Upper lobe of right lung (tissue), 1 donor: Measurements from ENCODE around the gene MORN2. TPM values are rescaled to one million over a fixed set of nuclear protein-coding genes. Genes with fewer than 3 reads are reported as not detected.
A peak's percentile ranks its signal among the peaks of the same experiment; 100 is the strongest.

Source experiments
- ATAC-seq: fragments of 200-7000 bp; cut with Tn5 transposase; one replicate; pipeline ENCODE4 v1.9.1; 2020; ENCODE audit warnings: mild to moderate bottlenecking, moderate library complexity
- DNase-seq: peaks from one replicate; pipeline ENCODE4 v3.0.0-alpha.2; 2020
- H3K27ac ChIP-seq: fragments of 200-600 bp; one replicate; pipeline ENCODE4 v1.8.0; 2022
- H3K27me3 ChIP-seq: fragments of 200-600 bp; one replicate; pipeline ENCODE4 v1.8.0; 2022; ENCODE audit warnings: mild to moderate bottlenecking
- H3K36me3 ChIP-seq: fragments of 200-600 bp; one replicate; pipeline ENCODE4 v1.8.0; 2022
- H3K4me1 ChIP-seq: fragments of 200-600 bp; one replicate; pipeline ENCODE4 v1.8.0; 2022
- H3K4me3 ChIP-seq: fragments of 200-600 bp; one replicate; pipeline ENCODE4 v1.8.0; 2022; ENCODE audit warnings: mild to moderate bottlenecking
- H3K9me3 ChIP-seq: fragments of 200-600 bp; one replicate; pipeline ENCODE4 v1.8.0; 2022
- CTCF ChIP-seq: fragments of 200-600 bp; IDR thresholded peaks from one replicate; pipeline ENCODE4 v1.8.0; 2022; ENCODE audit warnings: antibody characterized with exemption
- intact Hi-C: fragments of 100-400 bp; cut with DNase I; formaldehyde crosslinking; loops from one replicate; pipeline ENCODE4 v1.11.0; 2022
- total RNA-seq: library from RNA; stranded (reverse); fragmentation: NEBNext Ultra II Directional; extraction: Animal tissue kit (Norgen Biotek cat#: 25700); gene quantifications from one replicate; pipeline ENCODE4 v1.2.1, GENCODE V29; 2021
- donor health status: DM: no; HTN: yes; CAD: no; lungs with severe emphysema.

Gene MORN2
- total RNA-seq, 1 donor from 2014 or later, result 6.4 TPM

GRCh38 chr2:38876407-38876806 lies 631 bp downstream of the MORN2 start:
- H3K9me3 ChIP-seq, result no peaks in the 10 kb centered on the region
- no peak for TF ChIP-seq CTCF
- ATAC-seq (no peak), DNase-seq (no peak)
- H3K36me3 ChIP-seq, result peaks cover 11% of the 10 kb centered on the region
- no peaks in the 10 kb centered on the region for H3K27me3 ChIP-seq
- H3K4me1 ChIP-seq, result peaks cover 13% of the 10 kb centered on the region
- intact Hi-C loops, result no loop called here
- peak overlapping the region; percentile 88 for H3K4me3 ChIP-seq
- H3K27ac ChIP-seq, result peak overlapping the region; percentile 83

- no peaks in the 10 kb centered on the region for H3K4me1 ChIP-seq
- intact Hi-C loops, result no loop called here
- H3K27me3 ChIP-seq, result no peaks in the 10 kb centered on the region
- no peak for ATAC-seq
- no peak overlapping the region for H3K4me3 ChIP-seq
- peaks cover 12% of the 10 kb centered on the region for H3K36me3 ChIP-seq
- DNase-seq, result no peak
- no peak overlapping the region for H3K27ac ChIP-seq
- TF ChIP-seq CTCF, result no peak
- no peaks in the 10 kb centered on the region for H3K9me3 ChIP-seq
Observed at GRCh38 chr2:38886063-38886462, 10.3 kb downstream of the MORN2 start.

- ATAC-seq (no peak), DNase-seq (no peak)
- no peak for TF ChIP-seq CTCF
- H3K27me3 ChIP-seq, result no peaks in the 10 kb centered on the region
- no peak overlapping the region for H3K4me3 ChIP-seq
- no peaks in the 10 kb centered on the region for H3K9me3 ChIP-seq
- no peaks in the 10 kb centered on the region for H3K4me1 ChIP-seq
- intact Hi-C loops, result no loop called here
- H3K27ac ChIP-seq, result no peak overlapping the region
- H3K36me3 ChIP-seq, result peaks cover 3% of the 10 kb centered on the region
Observed at GRCh38 chr2:38887347-38887746, 11.6 kb downstream of the MORN2 start.

GRCh38 chr2:38887902-38888554 lies 12.3 kb downstream of the MORN2 start:
- DNase-seq (no peak), ATAC-seq (no peak)
- Histone ChIP-seq H3K36me3 (peaks cover 1% of the 10 kb centered on the region), H3K4me1 (no peaks in the 10 kb centered on the region), H3K27ac (no peak overlapping the region), H3K27me3 (no peaks in the 10 kb centered on the region), H3K4me3 (no peak overlapping the region), H3K9me3 (no peaks in the 10 kb centered on the region)
- TF ChIP-seq CTCF, result no peak
- intact Hi-C loops, result no loop called here

GRCh38 chr2:38889045-38889444 lies 13.3 kb downstream of the MORN2 start:
- Histone ChIP-seq H3K4me3 (no peak overlapping the region), H3K36me3 (no peaks in the 10 kb centered on the region), H3K27ac (no peak overlapping the region), H3K27me3 (no peaks in the 10 kb centered on the region), H3K4me1 (no peaks in the 10 kb centered on the region), H3K9me3 (no peaks in the 10 kb centered on the region)
- intact Hi-C loops, result no loop called here
- DNase-seq (no peak), ATAC-seq (no peak)
- no peak for TF ChIP-seq CTCF

GRCh38 chr2:38889575-38889974 lies 13.8 kb downstream of the MORN2 start, which contains the start of gene ARHGEF33:
ARHGEF33 (plus strand) TSS chr2:38889875; CDS start chr2:38919448, 29,573 bp downstream.
- no peak for TF ChIP-seq CTCF
- Histone ChIP-seq H3K4me3 (no peak within 1 kb of the TSS), H3K4me1 (no peaks in the 10 kb centered on the region), H3K27ac (no peak within 1 kb of the TSS), H3K9me3 (no peaks in the 10 kb centered on the region), H3K36me3 (no peaks in the 10 kb centered on the region), H3K27me3 (no peaks in the 10 kb centered on the region)
- no peak for ATAC-seq
- DNase-seq, result no peak
- intact Hi-C loops, result no loop called here
